K562 (cell line): Measurements from ENCODE around the gene RXRB. TPM values are rescaled to one million over a fixed set of nuclear protein-coding genes. Genes with fewer than 3 reads are reported as not detected.

Experiments
- ATAC-seq: fragments of 200-7000 bp; cut with Tn5 transposase; 3 replicates; pipeline ENCODE4 v1.9.1; 2020; ENCODE audit warnings: moderate library complexity
- BruUV-seq: library from RNA; stranded (reverse); fragments of 400-500 nt; replicated peaks from 2 replicates; lab custom pipeline; 2021; lab: Mats Ljungman, UMichigan
- CTCF ChIA-PET: fragments of 300-600 bp; formaldehyde crosslinking; extraction: SDS; loops from one replicate; lab custom pipeline; 2021; ENCODE audit warnings: low intra/inter-chr PET ratio; lab: Yijun Ruan, JAX
- POLR2A ChIA-PET: fragments of 300-600, 350-650 bp; sonication (Branson Sonifier 250); formaldehyde crosslinking; extraction: SDS; loops from one replicate; lab custom pipeline; 2021; ENCODE audit warnings: antibody characterized with exemption, inconsistent platforms; lab: Yijun Ruan, JAX
- DNase-seq, 4 experiments: peaks; one replicate each; pipeline versions ENCODE4 v3.0.0 to v3.0.0-alpha.2; 2011 to 2018; ENCODE audit warnings: low spot score in 3 of 4, mixed read lengths in 3 of 4; ENCODE audit errors: extremely low read depth in 1 of 4
- FAIRE-seq: peaks from 2 replicates; lab custom pipeline; 2011; peaks lifted over from hg19 to GRCh38; lab: Jason Lieb, UNC
- H2AFZ ChIP-seq: 2 replicates; pipeline ENCODE4 v1.6.0; 2011; ENCODE audit warnings: low read depth, low read length, control low read depth, inconsistent platforms
- H3K27ac ChIP-seq: fragments of 200-600 bp; 3 replicates; pipeline ENCODE4 v1.8.0; 2011; ENCODE audit warnings: low read depth, mild to moderate bottlenecking, control low read depth, inconsistent platforms, low read length, moderate library complexity, mixed read lengths; ENCODE audit errors: extremely low read depth
- H3K27me3 ChIP-seq, 2 experiments: fragments of 300-600 bp in 1 of 2; 2 replicates in 1 of 2; 3 replicates in 1 of 2; pipeline versions ENCODE4 v1.6.0 to v1.8.0; 2011; ENCODE audit warnings: inconsistent platforms in 2 of 2, low read length in 2 of 2, mild to moderate bottlenecking in 1 of 2, mixed read lengths in 1 of 2, moderate library complexity in 1 of 2; ENCODE audit not compliant: control insufficient read depth in 2 of 2, insufficient read depth in 2 of 2
- H3K36me3 ChIP-seq: fragments of 300-600 bp; 3 replicates; pipeline ENCODE4 v1.8.0; 2011; ENCODE audit warnings: mild to moderate bottlenecking, low read length, inconsistent platforms; ENCODE audit not compliant: control insufficient read depth, insufficient read depth
- H3K4me1 ChIP-seq, 2 experiments: fragments of 200-600 bp in 1 of 2; replicated peaks in 1 of 2; 2 replicates in 1 of 2; 3 replicates in 1 of 2; pipeline versions ENCODE4 v1.5.1 to v1.8.0; 2011; ENCODE audit warnings: inconsistent platforms in 2 of 2, low read length in 2 of 2, mild to moderate bottlenecking in 1 of 2, mixed read lengths in 1 of 2, moderate library complexity in 1 of 2; ENCODE audit not compliant: control insufficient read depth in 2 of 2, insufficient read depth in 2 of 2
- H3K4me2 ChIP-seq: 2 replicates; pipeline ENCODE4 v1.6.1; 2011; ENCODE audit warnings: low read length, control low read depth, inconsistent platforms, mixed read lengths; ENCODE audit not compliant: insufficient read depth
- H3K4me3 ChIP-seq: fragments of 200-600 bp; sonication (generic), shearing (Covaris generic); 2 replicates; pipeline ENCODE4 v1.5.1; 2016; ENCODE audit warnings: control low read depth, inconsistent platforms
- H3K79me2 ChIP-seq: fragments of 200-600 bp; 3 replicates; pipeline ENCODE4 v1.8.0; 2011; ENCODE audit warnings: low read length, inconsistent platforms; ENCODE audit not compliant: control insufficient read depth, insufficient read depth
- H3K9ac ChIP-seq, 2 experiments: 2 replicates each; pipeline versions ENCODE4 v1.6.0 to v1.6.1; 2011; ENCODE audit warnings: low read depth in 2 of 2, low read length in 2 of 2, control low read depth in 1 of 2, inconsistent platforms in 1 of 2, mild to moderate bottlenecking in 1 of 2, mixed read lengths in 1 of 2; ENCODE audit not compliant: insufficient read depth in 1 of 2
- H3K9me1 ChIP-seq: one replicate; pipeline ENCODE4 v1.6.0; 2011; ENCODE audit warnings: inconsistent platforms, mild to moderate bottlenecking, low read length, moderate library complexity; ENCODE audit not compliant: control insufficient read depth, insufficient read depth
- H3K9me3 ChIP-seq: replicated peaks from 2 replicates; pipeline ENCODE4 v1.5.1; 2011; ENCODE audit warnings: low read depth, low read length, inconsistent platforms; ENCODE audit not compliant: control insufficient read depth, insufficient read depth
- H4K20me1 ChIP-seq: replicated peaks from 2 replicates; pipeline ENCODE4 v1.6.1; 2011; ENCODE audit warnings: low read length, inconsistent platforms, mixed read lengths; ENCODE audit not compliant: control insufficient read depth, insufficient read depth
- ARID4B ChIP-seq: sonication (generic); formaldehyde crosslinking; IDR thresholded peaks from 2 replicates; pipeline ENCODE4 v1.8.0; 2022; ENCODE audit warnings: mild to moderate bottlenecking, missing genetic modification reagents
- FOXA1 ChIP-seq: fragments of 450-650 bp; IDR thresholded peaks from 2 replicates; pipeline ENCODE4 v1.6.1; 2016; ENCODE audit warnings: mild to moderate bottlenecking, borderline replicate concordance
- GTF2B ChIP-seq: IDR thresholded peaks from 2 replicates; pipeline ENCODE4 v1.6.1; 2011; ENCODE audit not compliant: insufficient read length; ENCODE audit errors: extremely low read depth
- HINFP ChIP-seq: fragments of 450-650 bp; conservative IDR thresholded peaks from 2 replicates; pipeline ENCODE4 v1.6.1; 2016; ENCODE audit warnings: missing genetic modification characterization, low read depth, mild to moderate bottlenecking, control low read depth, missing compliant biosample characterization
- HIVEP1 ChIP-seq: fragments of 250-450 bp; sonication (Bioruptor Pico); IDR thresholded peaks from 2 replicates; pipeline ENCODE4 v1.4.0; 2020; ENCODE audit warnings: mild to moderate bottlenecking
- NBN ChIP-seq: fragments of 450-650 bp; IDR thresholded peaks from 2 replicates; pipeline ENCODE4 v1.6.1; 2016; ENCODE audit warnings: low read depth, mild to moderate bottlenecking
- NCOA2 ChIP-seq, 2 experiments: fragments of 450-650 bp; IDR thresholded peaks; 2 replicates each; pipeline ENCODE4 v1.6.1; 2018; ENCODE audit warnings: mild to moderate bottlenecking in 2 of 2, moderate library complexity in 1 of 2; ENCODE audit not compliant: partially characterized antibody in 2 of 2
- PHF21A ChIP-seq: fragments of 450-650 bp; IDR thresholded peaks from 2 replicates; pipeline ENCODE4 v1.6.1; 2017; ENCODE audit warnings: low read depth, borderline replicate concordance
- STAT5B ChIP-seq: fragments of 250-450 bp; sonication (Bioruptor Pico); IDR thresholded peaks from 2 replicates; pipeline ENCODE4 v1.8.0; 2021; ENCODE audit warnings: mild to moderate bottlenecking, inconsistent platforms
- TCF3 ChIP-seq: sonication (generic); formaldehyde crosslinking; IDR thresholded peaks from 2 replicates; pipeline ENCODE4 v1.4.0; 2020; ENCODE audit warnings: mild to moderate bottlenecking, missing genetic modification reagents
- TOE1 ChIP-seq, 2 experiments: fragments of 450-650 bp in 1 of 2; sonication (generic) in 1 of 2; formaldehyde crosslinking in 1 of 2; IDR thresholded peaks; 2 replicates each; pipeline versions ENCODE4 v1.7.1 to v1.8.0; 2016 to 2022; ENCODE audit warnings: borderline replicate concordance in 2 of 2, mild to moderate bottlenecking in 2 of 2, antibody characterized with exemption in 1 of 2, inconsistent platforms in 1 of 2, low read depth in 1 of 2, missing genetic modification reagents in 1 of 2, moderate library complexity in 1 of 2
- ZBTB1 ChIP-seq: sonication (generic); formaldehyde crosslinking; IDR thresholded peaks from 2 replicates; pipeline ENCODE4 v1.8.1; 2023; ENCODE audit warnings: missing genetic modification reagents, low read depth, mild to moderate bottlenecking, borderline replicate concordance
- ZNF655 ChIP-seq: fragments of 250-450 bp; sonication (Bioruptor Pico); IDR thresholded peaks from 2 replicates; pipeline ENCODE4 v1.5.0; 2021
- WGBS: fragments of 100-300 bp; shearing (Covaris generic); methylation state at CpG from one replicate; pipeline ENCODE4 v1.1.6; 2016; ENCODE audit warnings: low coverage, mixed read lengths; ENCODE audit not compliant: insufficient coverage; ENCODE audit errors: missing lambda C conversion rate; 5-methylcytosine and 5-hydroxymethylcytosine counted together
- in situ Hi-C: fragments of 300-500 bp; cut with MboI; formaldehyde crosslinking; loops from 4 replicates; pipeline ENCODE4 v1.15.0; 2018; ENCODE audit warnings: inconsistent platforms, mixed read lengths
- intact Hi-C: fragments of 100-400 bp; cut with micrococcal nuclease; formaldehyde crosslinking; loops from 2 replicates; pipeline ENCODE4 v1.14.2; 2022
- polyA plus RNA-seq, 8 experiments: library from polyadenylated mRNA; depleted of rRNA in 4 of 8; stranded (reverse) in 5 of 8; unstranded in 3 of 8; fragments of >200 nt; fragmentation: Nextera tagmentation in 2 of 8; fragmentation: Illumina TruSeq in 1 of 8; extraction: Ambion mirVana in 2 of 8; extraction: Trizol in 1 of 8; gene quantifications; 2 replicates each; pipeline versions ENCODE4 v1.2.1 to v1.2.3, GENCODE V29; 2011 to 2014; ENCODE audit warnings: inconsistent platforms in 1 of 8, missing spikeins in 1 of 8
- total RNA-seq, 7 experiments: library from RNA; depleted of rRNA in 6 of 7; stranded (reverse); fragments of >200 nt in 6 of 7; fragmentation: Illumina TruSeq in 2 of 7; extraction: Trizol in 2 of 7; gene quantifications; 2 replicates each; pipeline versions ENCODE4 v1.2.1 to v1.2.3, GENCODE V29; 2011 to 2021; ENCODE audit warnings: low replicate concordance in 1 of 7

RXRB gene
- total and polyA plus RNA-seq, 9 of the 15 experiments (the other 6 are each of a cell fraction or from before 2014, with no cell fraction given), result 0.76 to 35.5 (median 18.4) TPM

GRCh38 chr6:33168284-33168601, 32.2 kb downstream of the RXRB start:
- ChIA-PET CTCF (no interaction called here), POLR2A (no interaction called here)
- Histone ChIP-seq H3K4me2 (no peak overlapping the region), H3K79me2 (no peaks in the 10 kb centered on the region), H3K9ac (no peak overlapping the region), H3K4me1 (peaks cover 0 to 18% of the 10 kb centered on the region in 2 experiments; a peak in 1 of 5 replicates), H3K4me3 (no peak overlapping the region), H3K27ac (no peak overlapping the region), H3K9me3 (no peaks in the 10 kb centered on the region), H3K9me1 (no peaks in the 10 kb centered on the region), H3K36me3 (no peaks in the 10 kb centered on the region), H4K20me1 (peaks cover 4% of the 10 kb centered on the region; the same call in 1 of the 2 replicates), H2AFZ (no peak overlapping the region), H3K27me3 (peaks cover 5 to 36% of the 10 kb centered on the region in 2 experiments; a peak in 3 of 5 replicates)
- FAIRE-seq (no peak), DNase-seq (no peak), ATAC-seq (no peak)
- BruUV-seq, result no TSS peak
- in situ Hi-C loops (no loop called here), intact Hi-C loops (no loop called here)
- 3% methylated on average over 6 of the region's 6 CpGs for WGBS
- TF ChIP-seq HIVEP1 (CRISPR knock-in tag) (no peak), ZNF655 (CRISPR knock-in tag) (no peak), ZBTB1 (no peak), TCF3 (CRISPR knock-in tag) (no peak), NBN (no peak), HINFP (tag) (no peak), TOE1 (IDR thresholded peaks at IDR 0.05; ENCODE audit: borderline replicate concordance) (no peak), TOE1 (CRISPR knock-in tag; IDR thresholded peaks at IDR 0.05; ENCODE audit: borderline replicate concordance, low read depth) (no peak), ARID4B (CRISPR knock-in tag) (no peak), PHF21A (no peak), FOXA1 (no peak), GTF2B (no peak), STAT5B (CRISPR knock-in tag) (no peak), NCOA2 (IDR thresholded peaks at IDR 0.05; ENCODE audit: partially characterized antibody in 2 of 2) (no peak)
